ENCODE results near the gene SNX18. TPM values are rescaled to one million over a fixed set of nuclear protein-coding genes. Genes with fewer than 3 reads are reported as not detected.
"Not testable (repeated sequence)": the region's sequence is repeated elsewhere in the genome, so short reads cannot be mapped to it uniquely, and the experiment has no call there.

The SNX18 gene
- polyA plus RNA-seq, 4 donors = 3.4 to 28.7 (median 8.1) TPM

- Histone ChIP-seq H3K4me3 (ENCODE audit: low read depth in 1 of 3, low read length in 3 of 3) (no peak overlapping the region), H3K4me1 (ENCODE audit: control insufficient read depth in 3 of 3, insufficient read depth in 2 of 3, low read depth in 1 of 3, low read length in 2 of 3) (no peaks in the 10 kb centered on the region), H3K27me3 (ENCODE audit: control insufficient read depth in 3 of 3, insufficient read depth in 3 of 3, low read length in 3 of 3) (peaks cover 0 to 3% (median 0%) of the 10 kb centered on the region in 3 donors), H3K9me3 (ENCODE audit: control insufficient read depth in 2 of 2, insufficient read depth in 1 of 2, low read depth in 1 of 2, low read length in 1 of 2) (no peaks in the 10 kb centered on the region), H3K27ac (ENCODE audit: low read depth in 1 of 3, low read length in 2 of 3) (no peak overlapping the region), H3K36me3 (ENCODE audit: control insufficient read depth in 3 of 3, insufficient read depth in 2 of 3, low read depth in 1 of 3, low read length in 3 of 3) (no peaks in the 10 kb centered on the region)
- no peak for FAIRE-seq
- no peak for DNase-seq
Observed at GRCh38 chr5:54480296-54480695, 37.3 kb upstream of the SNX18 start.

- Histone ChIP-seq H3K4me1 (ENCODE audit: control insufficient read depth in 3 of 3, insufficient read depth in 2 of 3, low read depth in 1 of 3, low read length in 2 of 3) (no peaks in the 10 kb centered on the region), H3K36me3 (ENCODE audit: control insufficient read depth in 3 of 3, insufficient read depth in 2 of 3, low read depth in 1 of 3, low read length in 3 of 3) (no peaks in the 10 kb centered on the region)
- 77 to 87% (median 79%) methylated on average over 5 of the region's 5 CpGs for WGBS, 3 donors
Observed at GRCh38 chr5:54484219-54484894, 33.2 kb upstream of the SNX18 start.

GRCh38 chr5:54485659-54486058 is 31.9 kb upstream of the SNX18 start:
- not testable (repeated sequence) for H3K9me3 ChIP-seq (ENCODE audit: control insufficient read depth in 2 of 2, insufficient read depth in 1 of 2, low read depth in 1 of 2, low read length in 1 of 2); H3K36me3 ChIP-seq (ENCODE audit: control insufficient read depth in 3 of 3, insufficient read depth in 2 of 3, low read depth in 1 of 3, low read length in 3 of 3); DNase-seq; FAIRE-seq; H3K27me3 ChIP-seq (ENCODE audit: control insufficient read depth in 3 of 3, insufficient read depth in 3 of 3, low read length in 3 of 3); H3K4me1 ChIP-seq (ENCODE audit: control insufficient read depth in 3 of 3, insufficient read depth in 2 of 3, low read depth in 1 of 3, low read length in 2 of 3); H3K27ac ChIP-seq (ENCODE audit: low read depth in 1 of 3, low read length in 2 of 3); H3K4me3 ChIP-seq (ENCODE audit: low read depth in 1 of 3, low read length in 3 of 3)

More at GRCh38 chr5:54484219-54484894, 33.2 kb upstream of the SNX18 start:
- FAIRE-seq (no peak), DNase-seq (no peak)
- H3K27ac ChIP-seq (ENCODE audit: low read depth in 1 of 3, low read length in 2 of 3) = no peak overlapping the region
- H3K4me3 ChIP-seq (ENCODE audit: low read depth in 1 of 3, low read length in 3 of 3) = no peak overlapping the region
- no peaks in the 10 kb centered on the region for H3K9me3 ChIP-seq (ENCODE audit: control insufficient read depth in 2 of 2, insufficient read depth in 1 of 2, low read depth in 1 of 2, low read length in 1 of 2)
- H3K27me3 ChIP-seq (ENCODE audit: control insufficient read depth in 3 of 3, insufficient read depth in 3 of 3, low read length in 3 of 3) = peaks cover 0 to 1% (median 0%) of the 10 kb centered on the region in 3 donors

- WGBS, 3 donors = 35 to 50% (median 48%) methylated on average over 2 of the region's 2 CpGs
- not testable (repeated sequence) for H3K9me3 ChIP-seq (ENCODE audit: control insufficient read depth in 2 of 2, insufficient read depth in 1 of 2, low read depth in 1 of 2, low read length in 1 of 2); DNase-seq; H3K36me3 ChIP-seq (ENCODE audit: control insufficient read depth in 3 of 3, insufficient read depth in 2 of 3, low read depth in 1 of 3, low read length in 3 of 3); H3K4me3 ChIP-seq (ENCODE audit: low read depth in 1 of 3, low read length in 3 of 3); H3K27me3 ChIP-seq (ENCODE audit: control insufficient read depth in 3 of 3, insufficient read depth in 3 of 3, low read length in 3 of 3); H3K4me1 ChIP-seq (ENCODE audit: control insufficient read depth in 3 of 3, insufficient read depth in 2 of 3, low read depth in 1 of 3, low read length in 2 of 3); FAIRE-seq; H3K27ac ChIP-seq (ENCODE audit: low read depth in 1 of 3, low read length in 2 of 3)
Observed at GRCh38 chr5:54489648-54489979, 27.9 kb upstream of the SNX18 start.

- H3K4me1 ChIP-seq (ENCODE audit: control insufficient read depth in 3 of 3, insufficient read depth in 2 of 3, low read depth in 1 of 3, low read length in 2 of 3) = no peaks in the 10 kb centered on the region
- no peaks in the 10 kb centered on the region for H3K9me3 ChIP-seq (ENCODE audit: control insufficient read depth in 2 of 2, insufficient read depth in 1 of 2, low read depth in 1 of 2, low read length in 1 of 2)
- H3K36me3 ChIP-seq (ENCODE audit: control insufficient read depth in 3 of 3, insufficient read depth in 2 of 3, low read depth in 1 of 3, low read length in 3 of 3) = no peaks in the 10 kb centered on the region
- H3K4me3 ChIP-seq (ENCODE audit: low read depth in 1 of 3, low read length in 3 of 3) = no peak overlapping the region
- H3K27me3 ChIP-seq (ENCODE audit: control insufficient read depth in 3 of 3, insufficient read depth in 3 of 3, low read length in 3 of 3) = no peaks in the 10 kb centered on the region
- 78 to 90% (median 81%) methylated on average over 1 of the region's 1 CpG for WGBS, 3 donors
- DNase-seq (no peak), FAIRE-seq (no peak)
- no peak overlapping the region for H3K27ac ChIP-seq (ENCODE audit: low read depth in 1 of 3, low read length in 2 of 3)
Observed at GRCh38 chr5:54491326-54491725, 26.2 kb upstream of the SNX18 start.

- no peak overlapping the region for H3K4me3 ChIP-seq (ENCODE audit: low read depth in 1 of 3, low read length in 3 of 3)
- no peaks in the 10 kb centered on the region for H3K27me3 ChIP-seq (ENCODE audit: control insufficient read depth in 3 of 3, insufficient read depth in 3 of 3, low read length in 3 of 3)
- H3K9me3 ChIP-seq (ENCODE audit: control insufficient read depth in 2 of 2, insufficient read depth in 1 of 2, low read depth in 1 of 2, low read length in 1 of 2) = no peaks in the 10 kb centered on the region
- no peak overlapping the region for H3K27ac ChIP-seq (ENCODE audit: low read depth in 1 of 3, low read length in 2 of 3)
- FAIRE-seq (no peak), DNase-seq (no peak)
- 49 to 67% (median 61%) methylated on average over 2 of the region's 2 CpGs for WGBS, 3 donors
- no peaks in the 10 kb centered on the region for H3K36me3 ChIP-seq (ENCODE audit: control insufficient read depth in 3 of 3, insufficient read depth in 2 of 3, low read depth in 1 of 3, low read length in 3 of 3)
- no peaks in the 10 kb centered on the region for H3K4me1 ChIP-seq (ENCODE audit: control insufficient read depth in 3 of 3, insufficient read depth in 2 of 3, low read depth in 1 of 3, low read length in 2 of 3)
Observed at GRCh38 chr5:54492178-54492577, 25.4 kb upstream of the SNX18 start.

GRCh38 chr5:54495027-54495426 is 22.5 kb upstream of the SNX18 start:
- H3K27me3 ChIP-seq (ENCODE audit: control insufficient read depth in 3 of 3, insufficient read depth in 3 of 3, low read length in 3 of 3) = no peaks in the 10 kb centered on the region
- DNase-seq (no peak), FAIRE-seq (no peak)
- peaks cover 0 to 10% of the 10 kb centered on the region in 2 donors for H3K9me3 ChIP-seq (ENCODE audit: control insufficient read depth in 2 of 2, insufficient read depth in 1 of 2, low read depth in 1 of 2, low read length in 1 of 2)
- H3K4me3 ChIP-seq (ENCODE audit: low read depth in 1 of 3, low read length in 3 of 3) = no peak overlapping the region
- no peak overlapping the region for H3K27ac ChIP-seq (ENCODE audit: low read depth in 1 of 3, low read length in 2 of 3)
- H3K36me3 ChIP-seq (ENCODE audit: control insufficient read depth in 3 of 3, insufficient read depth in 2 of 3, low read depth in 1 of 3, low read length in 3 of 3) = no peaks in the 10 kb centered on the region
- H3K4me1 ChIP-seq (ENCODE audit: control insufficient read depth in 3 of 3, insufficient read depth in 2 of 3, low read depth in 1 of 3, low read length in 2 of 3) = no peaks in the 10 kb centered on the region

GRCh38 chr5:54514291-54514690 is 3.3 kb upstream of the SNX18 start:
- Histone ChIP-seq H3K36me3 (ENCODE audit: control insufficient read depth in 3 of 3, insufficient read depth in 2 of 3, low read depth in 1 of 3, low read length in 3 of 3) (peaks cover 0 to 8% (median 0%) of the 10 kb centered on the region in 3 donors), H3K4me3 (ENCODE audit: low read depth in 1 of 3, low read length in 3 of 3) (no peak overlapping the region), H3K27me3 (ENCODE audit: control insufficient read depth in 3 of 3, insufficient read depth in 3 of 3, low read length in 3 of 3) (no peaks in the 10 kb centered on the region), H3K27ac (ENCODE audit: low read depth in 1 of 3, low read length in 2 of 3) (no peak overlapping the region), H3K9me3 (ENCODE audit: control insufficient read depth in 2 of 2, insufficient read depth in 1 of 2, low read depth in 1 of 2, low read length in 1 of 2) (peaks cover 0 to 2% of the 10 kb centered on the region in 2 donors), H3K4me1 (ENCODE audit: control insufficient read depth in 3 of 3, insufficient read depth in 2 of 3, low read depth in 1 of 3, low read length in 2 of 3) (peaks cover 0 to 8% (median under 1%) of the 10 kb centered on the region in 3 donors)
- DNase-seq (no peak), FAIRE-seq (no peak)
- 27 to 50% (median 31%) methylated on average over 4 of the region's 4 CpGs for WGBS, 3 donors

GRCh38 chr5:54514841-54515432 is 2.6 kb upstream of the SNX18 start:
- DNase-seq (no peak), FAIRE-seq (no peak)
- peaks cover 0 to 11% (median 0%) of the 10 kb centered on the region in 3 donors for H3K36me3 ChIP-seq (ENCODE audit: control insufficient read depth in 3 of 3, insufficient read depth in 2 of 3, low read depth in 1 of 3, low read length in 3 of 3)
- peaks cover 0 to 8% (median 3%) of the 10 kb centered on the region in 3 donors for H3K4me1 ChIP-seq (ENCODE audit: control insufficient read depth in 3 of 3, insufficient read depth in 2 of 3, low read depth in 1 of 3, low read length in 2 of 3)
- H3K27me3 ChIP-seq (ENCODE audit: control insufficient read depth in 3 of 3, insufficient read depth in 3 of 3, low read length in 3 of 3) = no peaks in the 10 kb centered on the region
- H3K27ac ChIP-seq (ENCODE audit: low read depth in 1 of 3, low read length in 2 of 3) = no peak overlapping the region
- H3K9me3 ChIP-seq (ENCODE audit: control insufficient read depth in 2 of 2, insufficient read depth in 1 of 2, low read depth in 1 of 2, low read length in 1 of 2) = no peaks in the 10 kb centered on the region
- 77 to 83% (median 81%) methylated on average over 7 to 8 of the region's 8 CpGs for WGBS, 3 donors
- no peak overlapping the region for H3K4me3 ChIP-seq (ENCODE audit: low read depth in 1 of 3, low read length in 3 of 3)

Measured in small intestine (tissue), 7 donors.